Calu3 (cell line): ENCODE data around the gene ARL13B. TPM values are rescaled to one million over a fixed set of nuclear protein-coding genes. Genes with fewer than 3 reads are reported as not detected.

Source experiments
- BruUV-seq: library from RNA; stranded (reverse); fragments of 400-500 nt; replicated peaks from 2 replicates; lab custom pipeline; 2021; lab: Mats Ljungman, UMichigan
- CTCF ChIA-PET: fragments of 300-600 bp; sonication (Branson Sonifier 250); formaldehyde crosslinking; loops from one replicate; lab custom pipeline; 2022; ENCODE audit warnings: antibody characterized with exemption; lab: Charles Lee
- DNase-seq: peaks from one replicate; pipeline ENCODE4 v3.0.0; 2022
- H3K27ac Mint-ChIP-seq: one replicate; pipeline ENCODE4 v1.8.0; 2022; ENCODE audit warnings: mixed read lengths; ENCODE audit not compliant: unreplicated experiment
- H3K27me3 Mint-ChIP-seq: one replicate; pipeline ENCODE4 v1.8.0; 2022; ENCODE audit warnings: mixed read lengths; ENCODE audit not compliant: unreplicated experiment
- H3K36me3 Mint-ChIP-seq: one replicate; pipeline ENCODE4 v1.8.0; 2022; ENCODE audit warnings: mild to moderate bottlenecking, moderate library complexity, mixed read lengths; ENCODE audit not compliant: insufficient read depth, unreplicated experiment
- H3K4me1 Mint-ChIP-seq: one replicate; pipeline ENCODE4 v1.8.0; 2022; ENCODE audit warnings: mild to moderate bottlenecking, low read depth, mixed read lengths; ENCODE audit not compliant: unreplicated experiment
- H3K4me3 Mint-ChIP-seq: one replicate; pipeline ENCODE4 v1.8.0; 2022; ENCODE audit warnings: mild to moderate bottlenecking, low read depth, moderate library complexity, mixed read lengths; ENCODE audit not compliant: unreplicated experiment
- H3K9me3 Mint-ChIP-seq: one replicate; pipeline ENCODE4 v1.8.0; 2022; ENCODE audit warnings: low read depth, mixed read lengths; ENCODE audit not compliant: unreplicated experiment
- intact Hi-C: fragments of 100-400 bp; cut with micrococcal nuclease; formaldehyde crosslinking; loops from one replicate; pipeline ENCODE4 v1.10.0; 2022; ENCODE audit not compliant: unreplicated experiment
- total RNA-seq: library from RNA; stranded (reverse); gene quantifications from 2 replicates; pipeline ENCODE4 v1.2.3, GENCODE V29; 2022
- TF ChIP-seq, protein P1 (sequence below): fragments of 200-600 bp; IDR thresholded peaks from one replicate; pipeline ENCODE4 v1.8.0; 2022; ENCODE audit warnings: antibody characterized with exemption; ENCODE audit not compliant: unreplicated experiment

ARL13B gene
- total RNA-seq, 1 experiment from 2014 or later = 7.8 TPM

DNA sequence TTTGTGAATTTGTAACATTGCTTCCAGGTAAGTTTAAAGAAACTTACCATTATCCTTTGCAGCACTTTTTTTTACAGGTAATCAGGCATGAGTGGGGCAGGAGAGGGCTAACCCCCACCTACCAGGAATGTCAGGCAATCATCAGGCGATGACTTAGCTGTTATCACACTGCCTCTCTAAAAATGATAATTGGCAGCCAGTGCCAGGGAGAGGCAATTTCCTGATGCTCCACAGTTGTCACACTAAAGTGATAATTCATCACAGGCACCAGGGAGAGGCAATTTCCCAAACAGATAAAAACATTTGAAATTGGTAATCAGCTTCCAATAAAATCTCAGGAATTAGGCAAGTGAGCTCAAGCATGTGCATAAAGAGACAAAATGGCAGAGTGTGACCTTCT lies 109.2 kb downstream of the ARL13B start:
- DNase-seq = no peak
- intact Hi-C loops = no loop called here
- no TSS peak for BruUV-seq
- Mint-ChIP-seq H3K4me1 (no peaks in the 10 kb centered on the region), H3K36me3 (no peaks in the 10 kb centered on the region), H3K4me3 (no peak overlapping the region), H3K9me3 (peaks cover 4% of the 10 kb centered on the region), H3K27me3 (no peaks in the 10 kb centered on the region), H3K27ac (no peak overlapping the region)
- CTCF ChIA-PET = no interaction called here
- TF ChIP-seq, protein P1, sequence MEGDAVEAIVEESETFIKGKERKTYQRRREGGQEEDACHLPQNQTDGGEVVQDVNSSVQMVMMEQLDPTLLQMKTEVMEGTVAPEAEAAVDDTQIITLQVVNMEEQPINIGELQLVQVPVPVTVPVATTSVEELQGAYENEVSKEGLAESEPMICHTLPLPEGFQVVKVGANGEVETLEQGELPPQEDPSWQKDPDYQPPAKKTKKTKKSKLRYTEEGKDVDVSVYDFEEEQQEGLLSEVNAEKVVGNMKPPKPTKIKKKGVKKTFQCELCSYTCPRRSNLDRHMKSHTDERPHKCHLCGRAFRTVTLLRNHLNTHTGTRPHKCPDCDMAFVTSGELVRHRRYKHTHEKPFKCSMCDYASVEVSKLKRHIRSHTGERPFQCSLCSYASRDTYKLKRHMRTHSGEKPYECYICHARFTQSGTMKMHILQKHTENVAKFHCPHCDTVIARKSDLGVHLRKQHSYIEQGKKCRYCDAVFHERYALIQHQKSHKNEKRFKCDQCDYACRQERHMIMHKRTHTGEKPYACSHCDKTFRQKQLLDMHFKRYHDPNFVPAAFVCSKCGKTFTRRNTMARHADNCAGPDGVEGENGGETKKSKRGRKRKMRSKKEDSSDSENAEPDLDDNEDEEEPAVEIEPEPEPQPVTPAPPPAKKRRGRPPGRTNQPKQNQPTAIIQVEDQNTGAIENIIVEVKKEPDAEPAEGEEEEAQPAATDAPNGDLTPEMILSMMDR = no peak

DNA sequence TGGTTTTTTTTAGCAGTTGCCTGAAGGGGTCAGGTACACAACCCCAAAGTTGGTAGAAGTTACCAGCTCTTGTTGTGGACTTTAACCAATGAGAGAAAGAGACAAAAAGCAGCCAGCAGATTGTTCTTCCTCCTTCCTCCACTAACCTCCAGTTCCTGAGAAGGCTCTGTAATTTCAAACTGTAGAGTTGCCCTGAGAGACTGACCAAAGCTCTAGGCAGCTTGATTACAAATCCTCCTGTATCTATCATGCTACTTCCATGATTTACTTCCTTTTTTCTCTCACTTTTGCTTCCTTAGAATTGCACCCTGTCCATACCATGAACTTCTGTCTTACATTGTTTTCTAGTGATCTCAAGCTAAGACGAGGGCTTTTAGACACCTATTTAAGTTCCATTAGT lies 112.1 kb downstream of the ARL13B start:
- Mint-ChIP-seq H3K27me3 (no peaks in the 10 kb centered on the region), H3K4me1 (no peaks in the 10 kb centered on the region), H3K27ac (no peak overlapping the region), H3K36me3 (no peaks in the 10 kb centered on the region), H3K4me3 (no peak overlapping the region), H3K9me3 (peaks cover 4% of the 10 kb centered on the region)
- no TSS peak for BruUV-seq
- TF ChIP-seq, protein P1 = no peak
- intact Hi-C loops = no loop called here
- no peak for DNase-seq
- CTCF ChIA-PET = no interaction called here

DNA sequence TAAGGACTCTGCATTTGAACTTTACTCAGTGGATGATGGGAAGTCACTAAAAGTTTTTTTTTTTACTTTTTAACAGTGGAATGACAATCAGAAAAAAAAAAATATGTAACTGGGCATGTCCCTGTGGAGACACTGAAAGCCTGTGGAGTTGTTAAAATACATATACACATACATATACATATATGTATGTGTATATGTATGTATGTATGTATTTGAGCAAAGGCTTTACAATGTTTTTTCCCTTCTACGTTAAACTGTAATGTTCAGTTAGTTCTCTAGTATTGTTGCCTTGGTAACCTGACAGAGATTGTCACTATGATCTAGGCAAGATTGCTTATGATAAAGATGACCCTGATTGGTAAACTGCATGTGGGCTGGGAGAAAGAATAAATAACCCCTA lies 113.2 kb downstream of the ARL13B start:
- Mint-ChIP-seq H3K27me3 (no peaks in the 10 kb centered on the region), H3K9me3 (peaks cover 4% of the 10 kb centered on the region), H3K4me1 (no peaks in the 10 kb centered on the region), H3K36me3 (no peaks in the 10 kb centered on the region), H3K4me3 (no peak overlapping the region), H3K27ac (no peak overlapping the region)
- CTCF ChIA-PET = no interaction called here
- BruUV-seq = no TSS peak
- TF ChIP-seq, protein P1 = no peak
- no peak for DNase-seq
- intact Hi-C loops = no loop called here

DNA sequence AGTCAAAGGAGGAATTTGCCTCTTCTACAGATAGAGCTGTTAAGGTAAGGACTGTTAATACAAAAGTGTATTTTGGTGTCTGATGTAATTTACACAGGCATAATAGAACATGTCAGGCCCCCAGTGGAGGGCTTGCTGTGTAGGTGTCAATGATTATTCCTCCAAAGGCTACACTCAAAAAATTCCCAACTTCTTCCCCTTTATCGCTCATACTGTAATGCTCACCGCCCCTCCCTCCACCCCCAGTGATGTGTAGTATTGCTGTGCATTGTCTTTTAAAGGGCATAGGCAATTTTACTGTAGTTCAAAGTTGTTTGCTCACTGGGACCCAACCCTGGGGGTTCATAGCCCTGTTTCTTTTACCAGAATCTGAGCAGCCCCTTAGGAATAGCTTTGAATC lies 115.2 kb downstream of the ARL13B start:
- Mint-ChIP-seq H3K4me3 (no peak overlapping the region), H3K27ac (no peak overlapping the region), H3K9me3 (peaks cover 4% of the 10 kb centered on the region), H3K36me3 (no peaks in the 10 kb centered on the region), H3K4me1 (no peaks in the 10 kb centered on the region), H3K27me3 (no peaks in the 10 kb centered on the region)
- intact Hi-C loops = no loop called here
- no TSS peak for BruUV-seq
- CTCF ChIA-PET = no interaction called here
- no peak for DNase-seq
- TF ChIP-seq, protein P1 = no peak
